H1 (cell line): ENCODE measurements around the gene DNM2. TPM values are rescaled to one million over a fixed set of nuclear protein-coding genes. Genes with fewer than 3 reads are reported as not detected.

Source experiments
- CTCF ChIA-PET: fragments of 300-600 bp; sonication (Branson Sonifier 250); formaldehyde crosslinking; loops from one replicate; lab custom pipeline; 2021; ENCODE audit not compliant: partially characterized antibody; lab: Charles Lee
- POLR2A ChIA-PET: fragments of 300-600 bp; sonication (Branson Sonifier 250); formaldehyde crosslinking; loops from one replicate; lab custom pipeline; 2021; ENCODE audit warnings: inconsistent platforms; ENCODE audit not compliant: partially characterized antibody; lab: Charles Lee
- DNase-seq, 2 experiments: peaks; one replicate each; pipeline versions ENCODE4 v3.0.0 to v3.0.0-alpha.2; 2010 to 2022; ENCODE audit warnings: low spot score in 2 of 2, low read depth in 1 of 2, mixed read lengths in 1 of 2
- FAIRE-seq: peaks from 2 replicates; lab custom pipeline; 2011; peaks lifted over from hg19 to GRCh38; lab: Jason Lieb, UNC
- H2AFZ ChIP-seq: 2 replicates; pipeline ENCODE4 v1.8.1; 2012; ENCODE audit warnings: low read length, inconsistent platforms
- H2AK5ac ChIP-seq: 2 replicates; pipeline ENCODE4 v1.6.1; 2013; ENCODE audit warnings: low read depth, low read length
- H2BK120ac ChIP-seq: replicated peaks from 2 replicates; pipeline ENCODE3; 2013; ENCODE audit warnings: low read depth, low read length, inconsistent platforms
- H2BK12ac ChIP-seq: 2 replicates; pipeline ENCODE4 v1.6.1; 2013; ENCODE audit warnings: low read depth, low read length
- H2BK15ac ChIP-seq: 2 replicates; pipeline ENCODE4 v1.6.1; 2013; ENCODE audit warnings: low read length
- H2BK20ac ChIP-seq: 2 replicates; pipeline ENCODE4 v1.6.1; 2013; ENCODE audit warnings: low read length
- H2BK5ac ChIP-seq: 2 replicates; pipeline ENCODE4 v1.6.1; 2013; ENCODE audit warnings: low read depth, low read length
- H3K14ac ChIP-seq: 2 replicates; pipeline ENCODE4 v1.6.1; 2013; ENCODE audit warnings: inconsistent platforms; ENCODE audit not compliant: insufficient read length
- H3K18ac ChIP-seq: 2 replicates; pipeline ENCODE4 v1.6.1; 2013; ENCODE audit warnings: low read length; ENCODE audit errors: extremely low read depth
- H3K23ac ChIP-seq: 2 replicates; pipeline ENCODE4 v1.6.1; 2013; ENCODE audit warnings: inconsistent platforms; ENCODE audit not compliant: insufficient read length
- H3K23me2 ChIP-seq: 2 replicates; pipeline ENCODE4 v1.6.1; 2013; ENCODE audit warnings: low read depth, low read length
- H3K27ac ChIP-seq: 2 replicates; pipeline ENCODE4 v1.6.1; 2011; ENCODE audit warnings: low read depth, low read length, inconsistent platforms
- H3K27me3 ChIP-seq, 4 experiments: replicated peaks in 1 of 4; 1 replicate in 1 of 4; 2 replicates in 3 of 4; pipeline versions ENCODE4 v1.6.1 to v1.8.1; 2011 to 2013; ENCODE audit warnings: low read length in 3 of 4, mild to moderate bottlenecking in 3 of 4, inconsistent platforms in 2 of 4, mixed read lengths in 2 of 4, moderate library complexity in 1 of 4; ENCODE audit not compliant: control insufficient read depth in 3 of 4, insufficient read depth in 3 of 4; ENCODE audit errors: extremely low read depth in 1 of 4
- H3K36me3 ChIP-seq, 4 experiments: 2 replicates each; pipeline versions ENCODE4 v1.6.1 to v1.8.1; 2011 to 2013; ENCODE audit warnings: mild to moderate bottlenecking in 4 of 4, low read length in 3 of 4, moderate library complexity in 2 of 4, control low read depth in 1 of 4, inconsistent platforms in 1 of 4; ENCODE audit not compliant: insufficient read depth in 4 of 4, control insufficient read depth in 2 of 4
- H3K4ac ChIP-seq: replicated peaks from 2 replicates; pipeline ENCODE3; 2013; ENCODE audit warnings: low read length, low read depth, mixed read lengths, inconsistent platforms; ENCODE audit not compliant: insufficient read length
- H3K4me1 ChIP-seq, 4 experiments: replicated peaks in 1 of 4; 1 replicate in 1 of 4; 2 replicates in 3 of 4; pipeline versions ENCODE4 v1.6.1 to v1.8.1; 2011 to 2013; ENCODE audit warnings: low read length in 3 of 4, inconsistent platforms in 2 of 4, mixed read lengths in 1 of 4; ENCODE audit not compliant: insufficient read depth in 4 of 4, control insufficient read depth in 3 of 4
- H3K4me2 ChIP-seq, 2 experiments: 2 replicates each; pipeline versions ENCODE4 v1.6.1 to v1.8.1; 2011 to 2013; ENCODE audit warnings: low read depth in 2 of 2, low read length in 2 of 2, control low read depth in 1 of 2, inconsistent platforms in 1 of 2, mild to moderate bottlenecking in 1 of 2; ENCODE audit not compliant: insufficient read depth in 1 of 2
- H3K4me3 ChIP-seq, 4 experiments: fragments of 200-600, 300-600 bp in 1 of 4; sonication (generic), shearing (Covaris generic), sonication (Bioruptor Twin) in 1 of 4; 2 replicates each; pipeline versions ENCODE4 v1.5.1 to v1.8.1; 2011 to 2016; ENCODE audit warnings: low read length in 4 of 4, low read depth in 3 of 4, control low read depth in 2 of 4, inconsistent platforms in 2 of 4, mild to moderate bottlenecking in 2 of 4, mixed read lengths in 1 of 4, moderate library complexity in 1 of 4; ENCODE audit not compliant: insufficient read depth in 2 of 4; ENCODE audit errors: extremely low read depth in 1 of 4
- H3K56ac ChIP-seq: replicated peaks from 2 replicates; pipeline ENCODE3; 2013; ENCODE audit warnings: low read depth, mild to moderate bottlenecking, mixed read lengths, low read length, inconsistent platforms; ENCODE audit not compliant: insufficient read length
- H3K79me1 ChIP-seq: 2 replicates; pipeline ENCODE4 v1.6.1; 2013; ENCODE audit warnings: low read depth, low read length, control low read depth
- H3K79me2 ChIP-seq, 2 experiments: 2 replicates each; pipeline versions ENCODE4 v1.6.1 to v1.8.1; 2012 to 2013; ENCODE audit warnings: low read length in 2 of 2, mild to moderate bottlenecking in 2 of 2, inconsistent platforms in 1 of 2; ENCODE audit not compliant: insufficient read depth in 2 of 2, control insufficient read depth in 1 of 2
- H3K9ac ChIP-seq, 4 experiments: replicated peaks in 1 of 4; 1 replicate in 1 of 4; 2 replicates in 3 of 4; pipeline versions ENCODE4 v1.6.1 to v1.8.1; 2011 to 2013; ENCODE audit warnings: low read depth in 3 of 4, low read length in 3 of 4, control low read depth in 2 of 4, mild to moderate bottlenecking in 2 of 4, moderate library complexity in 2 of 4, inconsistent platforms in 1 of 4; ENCODE audit errors: extremely low read depth in 1 of 4
- H3K9me3 ChIP-seq, 2 experiments: 2 replicates each; pipeline versions ENCODE4 v1.6.1 to v1.8.1; 2012 to 2013; ENCODE audit warnings: mild to moderate bottlenecking in 2 of 2, moderate library complexity in 2 of 2, control low read depth in 1 of 2, inconsistent platforms in 1 of 2, low read depth in 1 of 2, low read length in 1 of 2, mixed read lengths in 1 of 2; ENCODE audit not compliant: insufficient read depth in 2 of 2
- H4K20me1 ChIP-seq, 2 experiments: replicated peaks in 1 of 2; 2 replicates each; pipeline versions ENCODE3 to v1.8.1; 2011 to 2013; ENCODE audit warnings: inconsistent platforms in 2 of 2, low read length in 2 of 2, mild to moderate bottlenecking in 1 of 2; ENCODE audit not compliant: insufficient read depth in 2 of 2, control insufficient read depth in 1 of 2
- H4K5ac ChIP-seq: 2 replicates; pipeline ENCODE4 v1.6.1; 2013; ENCODE audit warnings: low read length, low read depth, mixed read lengths, inconsistent platforms; ENCODE audit not compliant: insufficient read length
- H4K8ac ChIP-seq: 2 replicates; pipeline ENCODE4 v1.8.0; 2013; ENCODE audit warnings: mild to moderate bottlenecking, moderate library complexity, low read length, inconsistent platforms; ENCODE audit not compliant: insufficient read depth; ENCODE audit errors: extremely low read depth
- H4K91ac ChIP-seq: replicated peaks from 2 replicates; pipeline ENCODE3; 2013; ENCODE audit warnings: low read length, mixed read lengths, inconsistent platforms; ENCODE audit not compliant: insufficient read length
- ATF2 ChIP-seq: IDR thresholded peaks from 2 replicates; pipeline ENCODE4 v1.6.1; 2012; ENCODE audit warnings: low read length, inconsistent platforms
- BCL11A ChIP-seq, 2 experiments: IDR thresholded peaks; one replicate each; pipeline ENCODE4 v1.6.1; 2011; ENCODE audit warnings: low read depth in 2 of 2, low read length in 2 of 2, mild to moderate bottlenecking in 2 of 2
- CBX8 ChIP-seq: fragments of 300-800, 300-1000 bp; sonication (generic); IDR thresholded peaks from 2 replicates; pipeline ENCODE4 v1.7.1; 2016; ENCODE audit warnings: low read depth, low read length, borderline replicate concordance
- E2F6 ChIP-seq: IDR thresholded peaks from 2 replicates; pipeline ENCODE4 v1.6.1; 2012; ENCODE audit warnings: inconsistent platforms
- FOSL1 ChIP-seq: IDR thresholded peaks from 2 replicates; pipeline ENCODE4 v1.6.1; 2011; ENCODE audit warnings: mild to moderate bottlenecking, low read depth, low read length, moderate library complexity; ENCODE audit not compliant: insufficient read depth
- KDM4A ChIP-seq: IDR thresholded peaks from one replicate; pipeline ENCODE4 v1.7.1; 2012; ENCODE audit warnings: low read depth, mild to moderate bottlenecking, moderate library complexity, low read length, inconsistent platforms; ENCODE audit not compliant: severe bottlenecking
- NRF1 ChIP-seq: IDR thresholded peaks from 2 replicates; pipeline ENCODE4 v1.6.1; 2011; ENCODE audit warnings: mild to moderate bottlenecking, low read depth, low read length, improper control_type of control experiment
- RAD21 ChIP-seq, 2 experiments: IDR thresholded peaks in 1 of 2; conservative IDR thresholded peaks in 1 of 2; 2 replicates each; pipeline ENCODE4 v1.6.1; 2011; ENCODE audit warnings: low read depth in 2 of 2, low read length in 2 of 2, improper control_type of control experiment in 1 of 2, inconsistent platforms in 1 of 2, mild to moderate bottlenecking in 1 of 2, moderate library complexity in 1 of 2
- RXRA ChIP-seq: IDR thresholded peaks from 2 replicates; pipeline ENCODE4 v1.6.1; 2011; ENCODE audit warnings: low read depth, mild to moderate bottlenecking, low read length, moderate library complexity; ENCODE audit not compliant: insufficient read depth
- SP4 ChIP-seq: IDR thresholded peaks from 2 replicates; pipeline ENCODE4 v1.6.1; 2012; ENCODE audit warnings: low read length, inconsistent platforms
- TBP ChIP-seq: IDR thresholded peaks from 2 replicates; pipeline ENCODE4 v1.6.1; 2011; ENCODE audit warnings: low read depth, low read length, improper control_type of control experiment
- TCF12 ChIP-seq: IDR thresholded peaks from 2 replicates; pipeline ENCODE4 v1.6.1; 2011; ENCODE audit warnings: low read depth, mild to moderate bottlenecking, low read length
- WGBS, 2 experiments: shearing (Covaris generic) in 1 of 2; methylation state at CpG; one replicate each; pipeline versions ENCODE4 v1.1.6 to v1.1.7; 2013 to 2015; ENCODE audit warnings: low lambda C conversion rate in 2 of 2, mixed read lengths in 2 of 2, inconsistent platforms in 1 of 2, low coverage in 1 of 2, missing lambda C conversion rate in 1 of 2; ENCODE audit not compliant: insufficient replicate concordance in 2 of 2, insufficient coverage in 1 of 2, insufficient read length in 1 of 2; ENCODE audit errors: extremely low coverage in 1 of 2, missing lambda C conversion rate in 1 of 2; 5-methylcytosine and 5-hydroxymethylcytosine counted together
- polyA plus RNA-seq, 7 experiments: library from polyadenylated mRNA; depleted of rRNA in 3 of 7; stranded (reverse) in 5 of 7; unstranded in 2 of 7; fragments of >200 nt in 5 of 7; fragments of 200-250 nt in 2 of 7; gene quantifications; 1 replicate in 5 of 7; 2 replicates in 1 of 7; 4 replicates in 1 of 7; pipeline versions ENCODE4 v1.2.1 to v1.2.3, GENCODE V29; 2011 to 2013; ENCODE audit warnings: missing spikeins in 2 of 7, mixed read lengths in 2 of 7
- total RNA-seq: library from RNA; stranded (reverse); fragmentation: NEBNext Ultra II Directional; extraction: Animal tissue kit (Norgen Biotek cat#: 25700); gene quantifications from 2 replicates; pipeline ENCODE4 v1.2.1, GENCODE V29; 2021

DNM2 gene
- total and polyA plus RNA-seq, 2 of the 8 experiments (the other 6 are each of a cell fraction or from before 2014, with no cell fraction given) = 61.9 to 120 TPM

GRCh38 chr19:10852941-10853340 is 135.1 kb downstream of the DNM2 start:
- FAIRE-seq = no peak
- CTCF ChIA-PET = interaction anchor here (1.0 to 21.2 kb wide), 5 partner anchors 9 to 47 kb away, joined by 4 to 249 read pairs (median 76); partner anchors contain the start of gene TMED1
- POLR2A ChIA-PET = interaction anchor here (0.6 to 1.6 kb wide), 4 partner anchors 8 to 188 kb away, joined by 3 to 5 read pairs (median 4); no protein-coding TSS in a partner anchor
- TF ChIP-seq RXRA (no peak), CBX8 (no peak), SP4 (no peak), ATF2 (no peak), RAD21 (IDR thresholded peaks at IDR 0.05 in 1 of 2, conservative IDR thresholded peaks at IDR 0.05 in 1 of 2; ENCODE audit: low read depth in 2 of 2, low read length in 2 of 2) (no peak), TBP (no peak), E2F6 (no peak), BCL11A (IDR thresholded peaks at IDR 0.05; ENCODE audit: low read depth in 2 of 2, low read length in 2 of 2) (no peak), TCF12 (no peak), NRF1 (no peak), FOSL1 (no peak), KDM4A (no peak)

More at GRCh38 chr19:10852941-10853340, 135.1 kb downstream of the DNM2 start:
- Histone ChIP-seq H2BK15ac (no peak overlapping the region), H3K23me2 (no peaks in the 10 kb centered on the region), H3K4ac (no peak overlapping the region), H2BK5ac (no peak overlapping the region), H3K79me1 (no peaks in the 10 kb centered on the region), H3K18ac (no peak overlapping the region), H3K27me3 (no peaks in the 10 kb centered on the region), H2BK12ac (no peak overlapping the region), H3K23ac (no peak overlapping the region), H4K91ac (no peak overlapping the region), H3K36me3 (no peaks in the 10 kb centered on the region), H3K9ac (no peak overlapping the region), H3K79me2 (no peaks in the 10 kb centered on the region), H3K4me2 (no peak overlapping the region), H4K8ac (no peak overlapping the region), H4K5ac (no peak overlapping the region), H2BK120ac (no peak overlapping the region), H3K14ac (no peak overlapping the region), H2AK5ac (no peak overlapping the region), H4K20me1 (no peaks in the 10 kb centered on the region), H3K56ac (no peak overlapping the region), H2BK20ac (no peak overlapping the region), H2AFZ (no peak overlapping the region), H3K27ac (no peak overlapping the region), H3K9me3 (no peaks in the 10 kb centered on the region), H3K4me3 (no peak overlapping the region), H3K4me1 (no peaks in the 10 kb centered on the region)
- 91% methylated on average over 7 of the region's 7 CpGs; no CpG with 5 or more reads in 1 of the 2 experiments for WGBS, 2 experiments
- no peak for DNase-seq
